NCI-H1930 (cell line): ENCODE measurements around the gene SEM1.
"Not testable (repeated sequence)": the region's sequence is repeated elsewhere in the genome, so short reads cannot be mapped to it uniquely, and the experiment has no call there.

Experiments used
- DNase-seq, 2 experiments: peaks; one replicate each; lab custom pipeline; 2025; lab: John Stamatoyannopoulos, UW

SEM1 gene

DNA sequence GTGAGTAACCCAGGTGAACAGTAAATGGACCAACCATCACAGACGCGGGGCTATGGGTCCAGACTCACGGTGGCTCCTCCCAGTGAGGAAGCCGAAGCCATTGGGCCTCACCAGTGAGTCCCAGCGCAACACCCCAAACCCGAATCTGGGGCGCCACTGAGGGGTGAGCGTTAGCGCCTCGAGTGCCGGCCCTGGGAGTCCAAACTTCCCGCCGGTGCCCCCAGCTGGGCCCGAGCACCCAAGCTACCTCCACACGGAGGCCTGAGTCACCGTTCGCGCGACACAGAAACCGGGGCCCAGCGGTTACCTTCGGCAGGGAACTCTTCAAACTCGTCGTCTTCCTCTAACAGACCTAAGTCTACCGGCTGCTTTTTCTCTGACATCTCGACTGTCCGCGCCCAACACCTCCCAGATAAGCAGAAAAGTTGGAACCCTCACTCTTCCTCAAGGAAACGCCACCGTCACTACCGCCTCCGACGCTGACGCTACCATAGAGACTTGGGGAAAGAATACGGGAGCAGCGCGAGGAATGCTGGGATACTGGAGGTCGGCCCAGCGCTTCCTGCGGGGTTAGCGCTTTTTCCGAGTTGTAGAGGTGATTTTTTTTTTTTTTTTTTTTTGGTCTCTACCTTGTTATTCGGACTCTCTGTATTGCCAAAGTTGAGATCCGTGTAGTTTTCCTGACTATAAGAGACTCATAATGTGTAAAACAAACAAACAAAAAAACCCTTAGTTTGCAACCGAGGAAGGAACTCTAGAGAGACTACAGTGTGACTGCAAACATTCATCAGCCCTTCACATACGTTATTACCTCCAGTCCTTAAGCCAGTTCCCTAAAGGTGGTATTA lies at the start of gene SEM1:
SEM1 (minus strand) TSS at position 466 of the 848 bp plus-strand sequence; CDS start at position 383, 83 bp downstream.
- peak; percentile 88 to 89 for DNase-seq

DNA sequence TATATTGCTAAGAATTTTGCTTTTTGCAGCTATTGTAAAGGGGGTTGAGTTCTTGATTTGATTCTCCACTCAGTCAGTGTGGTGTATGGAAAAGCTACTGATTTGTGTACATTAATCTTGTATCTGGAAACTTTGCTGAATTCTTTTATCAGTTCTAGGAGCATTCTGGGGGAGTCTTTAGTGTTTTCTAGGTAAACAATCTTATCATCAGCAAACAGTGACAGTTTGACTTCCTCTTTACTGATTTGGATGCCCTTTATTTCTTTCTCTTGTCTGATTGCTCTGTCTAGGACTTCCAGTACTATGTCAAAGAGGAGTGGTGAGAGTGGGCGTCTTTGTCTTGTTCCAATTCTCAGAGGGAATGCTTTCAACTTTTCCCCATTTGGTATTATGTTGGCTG lies 48.2 kb upstream of the SEM1 start:
- DNase-seq: not testable (repeated sequence)

DNA sequence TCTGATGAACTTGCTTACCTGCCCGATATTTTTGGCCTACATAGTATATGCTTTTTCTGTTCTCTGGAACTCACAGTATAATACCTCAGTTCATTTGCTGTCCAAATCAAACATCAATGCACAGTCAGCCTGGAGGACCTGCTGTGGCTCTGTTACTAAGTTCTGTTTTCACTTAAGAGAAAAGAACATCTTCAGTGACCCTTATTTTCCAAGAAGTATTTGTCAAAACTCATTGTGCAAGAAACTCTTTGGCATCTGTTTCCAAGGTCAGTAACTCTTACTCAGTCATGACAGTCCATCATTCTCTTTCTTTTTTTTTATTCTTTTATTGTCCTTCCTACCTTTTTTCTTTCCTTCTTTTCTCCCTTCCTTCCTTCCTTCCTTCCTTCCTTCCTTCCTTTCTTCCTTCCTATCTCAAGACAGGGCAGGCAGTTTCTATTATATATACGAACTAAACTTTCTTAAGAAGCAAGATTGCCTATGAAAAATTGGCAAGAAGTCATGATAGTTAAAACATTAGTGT lies 37.8 kb upstream of the SEM1 start:
- no peak for DNase-seq

DNA sequence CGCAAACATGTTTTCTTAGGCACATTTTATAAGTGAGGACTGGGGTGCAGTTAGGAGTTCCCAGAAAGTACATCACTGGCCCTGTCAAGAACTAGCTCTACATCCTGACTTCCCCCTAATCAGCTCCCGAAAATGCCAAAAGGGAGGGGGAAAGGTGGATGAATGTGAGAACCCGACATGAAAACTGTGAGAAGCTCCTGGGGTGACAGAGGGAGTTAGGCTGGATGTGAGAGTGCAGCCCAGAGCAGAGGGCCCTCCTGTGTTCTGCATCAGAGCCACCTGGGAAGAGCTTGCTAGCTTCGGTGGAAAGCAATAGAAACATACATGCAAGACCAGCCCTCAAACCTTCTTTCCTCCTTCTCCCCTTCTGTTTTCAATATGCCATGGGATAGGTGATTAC lies 30.5 kb upstream of the SEM1 start:
- peak in 1 of 2 experiments; percentile 41 for DNase-seq

DNA sequence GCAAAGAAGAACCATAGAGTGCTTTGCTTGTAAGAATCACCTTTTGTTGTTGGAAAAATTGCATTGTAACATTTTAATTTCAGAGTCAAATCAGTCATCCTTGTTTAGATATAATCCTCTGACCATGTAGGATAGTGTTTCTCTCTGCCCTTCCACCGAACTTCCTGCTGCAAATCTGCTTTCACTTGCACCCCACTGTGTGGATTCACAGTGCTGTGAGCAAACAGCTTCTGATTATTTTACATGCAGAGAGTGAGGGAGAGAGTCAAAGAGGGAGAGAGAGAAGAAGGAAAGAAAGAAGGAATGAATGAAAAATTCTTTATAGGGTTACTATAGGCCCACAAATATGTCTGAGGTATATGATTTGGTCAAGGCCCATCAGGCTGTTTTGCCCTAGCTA lies 30.0 kb upstream of the SEM1 start:
- no peak for DNase-seq

DNA sequence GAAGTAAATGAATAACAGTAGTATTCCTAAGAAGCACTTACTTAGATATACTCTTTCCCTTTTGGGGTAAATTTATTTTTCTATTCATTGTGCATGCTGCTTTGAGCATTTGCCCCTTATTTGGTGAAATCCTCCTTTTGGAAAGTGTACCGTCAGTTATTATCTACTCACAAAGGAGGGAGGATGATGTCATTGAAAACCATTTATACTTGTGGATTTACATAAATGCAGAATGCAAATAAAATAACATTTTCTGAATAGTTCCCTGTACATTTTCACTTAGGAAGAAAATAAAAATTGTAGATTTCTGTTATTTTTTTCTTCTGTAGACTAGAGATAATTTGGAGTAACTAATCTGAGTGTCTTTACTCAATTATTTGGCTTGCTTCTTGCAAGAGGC lies 29.5 kb upstream of the SEM1 start:
- no peak for DNase-seq

DNA sequence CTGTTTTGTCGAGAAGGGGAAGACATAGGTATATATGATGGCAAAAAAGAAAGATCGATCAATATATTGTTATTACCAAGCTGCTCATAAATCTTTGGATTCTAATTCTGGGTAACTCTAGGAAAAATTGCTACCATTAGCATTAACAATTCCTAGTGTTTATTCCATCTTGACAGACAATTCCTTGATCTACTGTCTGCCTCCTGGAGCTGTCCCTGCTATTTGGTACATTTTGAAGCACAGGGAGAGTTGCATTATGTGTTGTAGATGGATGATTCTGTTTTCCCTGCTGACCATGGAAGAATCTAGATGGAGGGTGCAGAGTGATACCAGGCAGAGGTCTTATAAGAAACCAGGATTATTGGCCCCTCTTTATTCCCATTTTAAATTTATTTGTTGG lies 29.1 kb upstream of the SEM1 start:
- DNase-seq: no peak

DNA sequence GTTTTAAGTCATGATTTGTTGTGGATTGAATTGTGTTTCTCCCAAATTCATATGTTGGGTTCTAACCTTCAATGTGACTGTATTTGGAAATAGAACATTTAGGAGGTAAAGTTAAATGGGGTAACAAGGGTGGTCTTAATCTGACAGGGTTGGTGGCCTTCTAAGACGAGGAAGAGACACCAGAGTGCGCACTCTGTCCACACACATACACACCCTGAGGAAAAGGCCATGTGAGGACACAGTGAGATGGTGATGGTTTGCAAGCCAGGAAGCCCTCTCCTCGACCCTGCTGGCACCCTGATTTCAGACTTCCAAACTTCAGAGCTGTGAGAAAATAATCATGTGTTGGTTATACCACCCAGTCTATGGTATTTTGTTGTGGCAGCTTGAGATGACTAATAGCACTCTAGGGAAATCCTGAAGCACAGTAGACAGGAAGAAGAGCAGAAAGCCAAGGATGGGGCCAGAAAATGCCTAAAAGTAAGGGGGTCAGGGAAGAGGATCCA lies 28.0 kb upstream of the SEM1 start:
- no peak for DNase-seq

DNA sequence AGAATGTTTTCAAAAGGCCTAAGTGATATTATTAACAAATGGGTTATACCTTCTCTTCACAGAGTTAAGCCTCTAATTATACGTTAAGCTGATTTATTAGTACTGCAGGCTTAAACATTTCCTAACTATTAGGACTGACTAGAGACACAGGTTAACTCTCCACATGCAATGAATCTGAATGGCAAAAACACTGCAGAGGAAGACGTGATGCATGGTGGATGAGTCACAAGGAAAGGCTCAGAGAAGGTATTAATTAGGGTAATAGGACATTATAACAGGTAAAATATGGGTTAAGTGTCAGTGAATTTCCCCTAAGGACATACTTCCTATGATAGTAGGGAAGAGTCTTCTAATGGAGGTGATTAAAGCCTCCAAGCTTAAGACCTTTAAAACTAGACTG lies 24.7 kb upstream of the SEM1 start:
- no peak for DNase-seq

DNA sequence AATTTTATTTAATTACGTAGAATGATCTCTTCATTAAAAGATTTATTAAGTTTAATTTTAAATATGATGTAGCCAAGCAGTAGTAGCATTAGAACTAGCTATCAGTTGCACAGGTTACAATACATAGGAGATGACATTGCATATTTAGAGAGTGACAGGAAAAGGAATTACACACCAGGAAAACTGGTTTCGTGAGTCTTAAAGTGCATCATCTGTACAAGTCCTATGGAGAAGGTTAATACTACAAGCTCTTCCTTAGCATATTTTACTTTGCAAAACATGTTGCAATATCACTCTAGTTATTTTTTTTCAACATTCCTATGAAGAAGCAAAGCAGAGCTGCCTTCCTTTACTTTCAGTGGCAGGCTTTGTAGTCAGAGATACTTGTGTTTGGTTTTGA lies 20.2 kb upstream of the SEM1 start:
- no peak for DNase-seq

DNA sequence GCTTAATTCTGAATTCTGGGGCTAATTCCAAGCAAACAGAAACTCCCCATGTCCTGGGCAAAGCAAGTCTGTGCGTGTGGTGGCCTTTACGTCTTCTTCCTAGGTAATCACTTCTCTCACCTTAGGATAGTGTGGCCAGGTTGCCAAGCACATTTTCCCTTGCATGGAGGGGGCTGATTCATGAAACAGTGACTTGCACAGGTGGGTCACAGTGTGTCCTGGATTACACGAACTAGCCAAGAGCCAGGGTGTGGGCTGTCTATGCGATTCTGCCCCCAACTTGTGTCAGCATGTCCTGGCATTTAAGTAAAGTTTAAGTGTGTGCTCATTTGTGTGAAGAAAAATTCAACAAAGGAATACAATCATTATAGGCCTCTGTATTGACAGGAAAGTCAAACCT lies 18.5 kb upstream of the SEM1 start:
- no peak for DNase-seq

DNA sequence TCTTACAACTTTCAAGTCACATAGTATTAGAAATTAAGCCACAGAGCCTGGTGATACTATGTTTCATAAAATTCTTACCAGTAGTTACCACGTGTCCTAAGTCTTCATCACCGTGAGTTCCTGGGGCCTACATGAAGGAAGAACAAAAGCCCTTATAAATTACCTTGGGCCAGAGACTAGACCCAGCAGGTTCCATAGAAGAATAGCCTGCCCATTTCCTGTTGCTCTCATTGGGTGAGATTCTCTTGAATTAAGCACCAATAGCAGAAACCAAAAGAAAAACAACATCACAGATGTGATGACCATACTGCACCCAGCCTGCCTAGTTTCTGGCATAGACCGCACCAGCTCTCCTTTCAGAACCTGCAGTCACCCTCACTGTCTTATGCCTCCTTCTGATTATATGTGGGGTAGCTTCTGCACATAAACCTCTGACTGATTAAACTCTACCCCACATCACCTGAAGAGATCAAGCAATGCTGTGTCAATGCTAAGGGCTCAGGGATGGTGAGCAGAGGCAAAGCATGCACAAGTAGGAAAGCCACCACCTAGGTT lies 18.0 kb upstream of the SEM1 start:
- DNase-seq: no peak

DNA sequence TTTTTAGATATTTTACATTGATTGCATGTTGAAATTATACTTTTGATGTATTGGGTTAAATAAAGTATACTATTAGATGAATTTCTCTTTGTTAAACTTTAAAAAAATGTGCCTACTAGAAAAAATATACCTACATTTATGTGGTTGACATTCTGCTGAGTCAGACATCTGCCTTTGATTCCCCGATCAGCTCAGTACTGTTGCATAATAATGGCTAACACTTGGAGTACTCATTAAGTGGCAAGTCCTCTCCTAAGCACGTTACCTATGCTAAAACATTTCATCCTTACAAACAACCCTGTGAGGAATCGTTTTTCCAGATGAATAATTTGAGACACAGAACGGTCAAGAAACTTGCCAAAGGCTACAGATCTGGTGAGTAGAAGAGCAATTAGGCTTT lies 14.0 kb upstream of the SEM1 start:
- no peak for DNase-seq

DNA sequence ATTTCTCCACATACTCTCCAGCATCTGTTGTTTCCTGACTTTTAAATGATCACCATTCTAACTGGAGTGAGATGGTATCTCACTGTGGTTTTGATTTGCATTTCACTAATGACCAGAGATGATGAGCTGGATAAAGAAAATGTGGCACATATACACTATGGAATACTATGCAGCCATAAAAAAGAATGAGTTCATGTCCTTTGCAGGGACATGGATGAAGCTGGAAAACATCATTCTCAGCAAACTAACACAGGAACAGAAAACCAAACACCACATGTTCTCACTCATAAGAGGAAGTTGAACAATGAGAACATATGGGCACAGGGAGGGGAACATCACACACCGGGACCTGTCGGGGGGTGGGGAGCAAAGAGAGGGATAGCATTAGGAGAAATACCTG lies 13.3 kb upstream of the SEM1 start:
- DNase-seq: not testable (repeated sequence)

DNA sequence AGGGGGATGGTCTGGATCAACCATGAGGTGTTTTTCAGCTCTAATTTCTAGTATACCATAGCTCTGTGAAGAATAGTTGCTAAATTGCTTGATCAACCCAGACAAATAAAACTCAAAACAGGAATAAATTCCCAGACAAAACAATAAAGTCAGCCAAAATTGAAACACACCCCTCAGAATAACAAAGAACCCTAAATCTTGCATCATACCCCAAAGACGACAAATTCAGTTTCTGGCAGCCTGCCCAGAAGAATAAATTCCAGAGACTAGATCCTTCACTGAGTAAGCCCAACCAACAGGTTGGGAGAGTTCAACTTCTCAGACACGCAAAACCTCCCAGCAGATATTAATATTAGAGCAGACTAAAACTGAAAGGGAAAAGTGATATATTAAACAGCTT lies 11.2 kb upstream of the SEM1 start:
- no peak for DNase-seq

DNA sequence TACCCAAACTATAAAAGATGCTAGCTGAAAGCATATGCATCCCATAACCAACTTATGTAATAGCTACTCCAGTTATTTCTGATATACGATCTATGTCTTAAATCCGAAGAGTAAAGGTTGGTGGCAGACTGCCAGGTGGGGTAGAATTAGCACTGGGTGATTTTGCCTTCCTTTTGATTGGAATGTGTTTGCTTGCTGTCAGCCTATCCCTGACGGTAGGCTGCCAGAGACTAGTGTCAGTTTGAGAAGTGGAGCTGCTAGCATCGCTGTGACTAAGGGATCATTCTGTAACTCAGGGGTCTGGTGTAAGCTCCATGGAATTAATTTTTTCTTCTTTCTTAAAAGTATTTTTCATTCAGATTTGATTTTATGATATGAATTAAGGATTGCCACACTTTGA lies 9.5 kb upstream of the SEM1 start:
- DNase-seq: no peak

DNA sequence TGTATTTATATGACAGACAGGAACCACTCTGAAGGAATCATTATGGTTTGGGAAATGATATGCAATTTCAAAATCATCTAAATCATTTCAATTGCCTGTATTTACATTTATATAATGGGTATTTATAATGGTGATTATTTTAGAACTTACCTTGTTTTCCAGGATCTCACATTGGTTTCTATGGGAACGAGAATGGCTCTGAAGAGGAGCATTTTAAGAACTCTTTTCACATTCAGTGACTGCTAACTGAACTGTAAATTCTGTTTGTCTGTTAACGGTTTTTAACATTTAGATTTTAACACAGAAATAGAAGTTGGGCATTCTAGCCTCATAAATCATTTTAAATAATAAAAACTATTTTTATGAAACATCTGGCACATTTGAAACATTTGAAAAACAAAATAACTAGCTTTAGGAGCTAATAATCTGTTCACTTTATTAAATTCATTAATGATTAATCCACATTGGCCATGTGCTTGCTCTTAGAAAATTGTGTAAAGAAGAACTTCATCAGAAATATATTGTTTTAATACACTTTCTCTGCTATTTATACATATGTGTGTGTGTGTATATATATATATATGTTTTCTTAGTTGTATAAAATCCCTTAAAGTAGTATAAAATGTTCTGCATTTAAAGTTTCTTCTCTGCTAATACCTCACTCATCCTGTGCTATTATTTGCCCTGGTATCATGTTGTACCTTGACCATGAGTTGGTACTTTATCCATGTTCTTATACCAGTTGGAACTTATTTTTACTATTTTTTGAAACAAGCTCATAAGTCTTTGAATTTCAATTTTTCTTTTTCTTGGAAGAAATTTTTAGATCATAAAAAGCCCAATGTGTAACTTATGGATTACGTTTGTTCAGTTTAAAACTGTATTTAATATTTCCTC lies 8.7 kb upstream of the SEM1 start:
- DNase-seq: no peak

DNA sequence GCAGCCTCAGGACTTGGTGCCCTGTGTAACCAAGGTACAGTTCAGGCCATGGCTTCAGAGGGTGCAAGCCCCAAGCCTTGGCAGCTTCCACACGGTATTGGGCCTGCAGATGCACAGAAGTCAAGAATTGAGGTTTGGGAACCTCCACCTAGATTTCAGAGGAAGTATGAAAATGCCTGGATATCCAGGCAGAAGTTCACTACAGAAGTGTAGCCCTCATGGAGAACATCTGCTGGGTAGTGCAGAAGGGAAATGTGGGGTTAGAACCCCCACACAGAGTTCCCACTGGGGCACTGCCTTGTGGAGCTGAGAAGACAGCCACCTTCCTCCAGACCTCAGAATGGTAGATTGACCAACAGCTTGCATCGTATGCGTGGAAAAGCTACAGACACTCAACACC lies 3.4 kb upstream of the SEM1 start:
- no peak for DNase-seq

DNA sequence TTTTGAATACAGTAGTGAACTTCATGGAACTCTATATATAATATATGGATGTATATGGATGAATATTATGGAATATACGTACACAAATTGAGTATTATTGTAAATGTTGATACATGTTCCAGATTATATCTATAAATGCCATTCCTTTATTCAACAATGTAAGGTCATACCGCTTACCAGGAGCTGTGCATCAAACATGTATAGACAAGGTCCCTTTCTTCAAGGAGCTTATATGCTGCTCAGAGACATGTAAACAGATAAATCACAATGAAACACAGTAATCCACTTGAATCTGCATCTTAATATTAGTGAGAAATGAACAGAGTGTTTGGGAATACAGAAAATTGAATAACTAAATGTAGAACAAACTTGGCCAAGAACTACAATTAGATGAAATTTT lies 898 bp upstream of the SEM1 start:
- no peak for DNase-seq

DNA sequence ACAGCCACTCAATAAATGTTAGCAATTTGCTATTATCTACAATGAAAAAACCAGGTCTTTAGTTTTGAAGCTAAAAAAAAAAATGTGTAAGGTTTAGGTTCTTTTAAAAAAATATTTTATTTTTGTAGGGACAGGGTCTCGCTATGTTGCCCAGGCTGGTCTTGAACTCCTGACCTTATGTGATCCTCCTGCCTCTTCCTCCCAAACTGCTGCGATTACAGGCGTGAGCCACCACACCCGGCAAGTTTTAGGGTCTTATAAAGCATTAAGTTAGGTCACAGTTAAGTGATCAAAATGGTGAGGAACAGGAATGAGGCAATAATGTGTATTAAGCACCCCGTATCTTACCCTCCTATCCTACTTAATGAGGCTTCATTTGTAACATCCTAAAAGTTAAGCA lies 774 bp downstream of the SEM1 start:
- no peak for DNase-seq

DNA sequence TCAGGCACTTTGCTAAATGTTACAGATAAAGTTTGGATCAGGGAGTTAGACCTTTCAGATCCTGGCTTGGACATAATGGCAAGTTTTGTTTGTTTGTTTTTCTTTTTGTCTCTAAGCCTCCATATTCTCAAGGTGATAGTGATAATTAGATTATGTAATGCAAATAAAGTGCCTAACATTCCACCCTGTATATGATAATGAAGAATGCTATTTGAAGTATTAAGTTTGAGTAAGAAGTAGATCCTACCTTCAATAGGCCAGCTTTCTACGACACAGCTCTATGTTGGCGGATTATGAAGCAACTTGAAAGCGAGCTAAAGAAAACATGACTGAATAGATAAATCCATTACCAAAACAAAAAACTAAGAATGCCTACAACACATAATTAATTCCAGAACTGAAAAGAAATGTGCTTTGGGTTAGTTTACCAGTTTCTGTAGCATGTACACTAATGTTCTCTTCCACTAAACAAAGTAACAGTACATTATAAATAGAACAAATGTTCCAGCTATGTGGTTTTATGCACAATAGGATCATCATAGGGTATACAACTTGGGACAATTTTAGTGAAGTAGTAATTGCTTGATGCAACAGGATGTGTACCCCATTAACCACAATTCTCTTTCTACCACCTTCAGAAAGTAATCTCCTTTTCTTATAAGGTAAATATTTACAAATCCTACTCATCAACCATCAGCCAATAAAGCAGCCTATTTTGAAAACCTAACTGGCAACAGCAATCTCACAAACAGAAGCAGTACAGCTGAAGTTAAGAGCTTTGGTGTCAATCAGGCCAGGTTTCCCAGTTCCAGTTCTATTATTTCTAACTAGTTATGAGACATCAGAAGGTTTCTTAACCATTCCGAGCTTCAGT lies 1.5 kb downstream of the SEM1 start:
- peak in 1 of 2 experiments; percentile 48 for DNase-seq
